Measurements from ENCODE around the gene PHF12.

DNA sequence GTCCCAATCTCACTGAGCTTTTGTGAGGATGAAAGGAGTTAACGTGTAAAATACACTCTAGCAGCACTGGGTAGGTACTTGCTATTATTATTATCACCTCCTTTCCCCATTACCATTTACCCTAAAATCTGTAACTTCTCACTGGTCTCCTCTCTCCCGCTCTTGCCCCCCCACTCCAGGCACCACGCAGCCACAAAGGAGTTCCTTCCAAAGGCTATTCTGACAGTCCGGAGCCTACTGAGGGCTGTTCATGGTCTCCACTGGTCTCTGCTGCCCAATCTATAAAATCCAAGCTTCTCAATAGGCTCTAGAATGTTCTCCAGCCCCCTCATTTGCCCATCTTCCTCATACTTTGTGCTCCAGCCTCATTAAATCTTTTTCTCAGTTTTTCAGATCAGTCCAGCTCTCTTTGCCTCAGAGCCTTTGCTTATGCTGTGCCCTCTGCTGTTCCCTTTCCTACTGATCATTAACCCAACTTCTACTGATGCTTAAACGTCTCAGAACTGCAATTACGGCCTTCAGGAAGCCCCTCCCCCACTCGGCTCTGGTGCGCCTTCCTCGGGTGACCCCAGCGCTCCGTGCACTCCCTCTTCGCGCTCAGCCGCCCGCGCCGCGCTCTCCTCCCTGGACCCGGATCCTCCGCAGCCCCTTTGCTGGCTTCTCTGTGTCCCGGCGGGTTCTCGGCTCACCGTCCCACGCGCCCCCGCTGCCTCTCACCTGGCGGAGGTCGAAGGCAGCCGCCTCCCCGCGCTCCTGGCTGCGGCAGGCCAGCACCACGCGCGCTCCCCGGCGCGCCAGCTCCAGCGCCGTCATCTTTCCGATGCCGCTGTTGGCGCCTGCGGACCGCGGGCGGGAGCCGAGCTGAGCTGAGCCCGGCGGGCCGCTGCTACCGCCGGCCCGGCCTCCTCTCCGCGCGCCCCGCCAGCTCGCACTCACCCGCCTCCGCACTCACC is 49.2 kb downstream of the PHF12 start:
- TF ChIP-seq EP300 (IDR thresholded peaks at IDR 0.05; ENCODE audit: borderline replicate concordance) (no peak), EGR1 (IDR thresholded peaks at IDR 0.05) (no peak), RAD21 (IDR thresholded peaks at IDR 0.05; ENCODE audit: low read depth) (no peak), ZBTB7A (IDR thresholded peaks at IDR 0.05; ENCODE audit: low read depth) (no peak), FOXM1 (IDR thresholded peaks at IDR 0.05; ENCODE audit: borderline replicate concordance, low read depth) (no peak), TAF1 (IDR thresholded peaks at IDR 0.05; ENCODE audit: low read depth) (no peak), CREB1 (IDR thresholded peaks at IDR 0.05; ENCODE audit: low read depth) (no peak), CEBPB (IDR thresholded peaks at IDR 0.05) (no peak), TEAD4 (IDR thresholded peaks at IDR 0.05) (no peak), YY1 (IDR thresholded peaks at IDR 0.05; ENCODE audit: low read depth) (no peak), TCF12 (IDR thresholded peaks at IDR 0.05; ENCODE audit: low read depth) (no peak)
- TF ChIP-seq, protein P1, sequence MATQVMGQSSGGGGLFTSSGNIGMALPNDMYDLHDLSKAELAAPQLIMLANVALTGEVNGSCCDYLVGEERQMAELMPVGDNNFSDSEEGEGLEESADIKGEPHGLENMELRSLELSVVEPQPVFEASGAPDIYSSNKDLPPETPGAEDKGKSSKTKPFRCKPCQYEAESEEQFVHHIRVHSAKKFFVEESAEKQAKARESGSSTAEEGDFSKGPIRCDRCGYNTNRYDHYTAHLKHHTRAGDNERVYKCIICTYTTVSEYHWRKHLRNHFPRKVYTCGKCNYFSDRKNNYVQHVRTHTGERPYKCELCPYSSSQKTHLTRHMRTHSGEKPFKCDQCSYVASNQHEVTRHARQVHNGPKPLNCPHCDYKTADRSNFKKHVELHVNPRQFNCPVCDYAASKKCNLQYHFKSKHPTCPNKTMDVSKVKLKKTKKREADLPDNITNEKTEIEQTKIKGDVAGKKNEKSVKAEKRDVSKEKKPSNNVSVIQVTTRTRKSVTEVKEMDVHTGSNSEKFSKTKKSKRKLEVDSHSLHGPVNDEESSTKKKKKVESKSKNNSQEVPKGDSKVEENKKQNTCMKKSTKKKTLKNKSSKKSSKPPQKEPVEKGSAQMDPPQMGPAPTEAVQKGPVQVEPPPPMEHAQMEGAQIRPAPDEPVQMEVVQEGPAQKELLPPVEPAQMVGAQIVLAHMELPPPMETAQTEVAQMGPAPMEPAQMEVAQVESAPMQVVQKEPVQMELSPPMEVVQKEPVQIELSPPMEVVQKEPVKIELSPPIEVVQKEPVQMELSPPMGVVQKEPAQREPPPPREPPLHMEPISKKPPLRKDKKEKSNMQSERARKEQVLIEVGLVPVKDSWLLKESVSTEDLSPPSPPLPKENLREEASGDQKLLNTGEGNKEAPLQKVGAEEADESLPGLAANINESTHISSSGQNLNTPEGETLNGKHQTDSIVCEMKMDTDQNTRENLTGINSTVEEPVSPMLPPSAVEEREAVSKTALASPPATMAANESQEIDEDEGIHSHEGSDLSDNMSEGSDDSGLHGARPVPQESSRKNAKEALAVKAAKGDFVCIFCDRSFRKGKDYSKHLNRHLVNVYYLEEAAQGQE (IDR thresholded peaks at IDR 0.05; ENCODE audit: low read depth): no peak
